Measurements from ENCODE around the gene KRTAP21-3. TPM values are rescaled to one million over a fixed set of nuclear protein-coding genes. Genes with fewer than 3 reads are reported as not detected.

The KRTAP21-3 gene
- total RNA-seq, 4 donors from 2014 or later, result not detected

DNA sequence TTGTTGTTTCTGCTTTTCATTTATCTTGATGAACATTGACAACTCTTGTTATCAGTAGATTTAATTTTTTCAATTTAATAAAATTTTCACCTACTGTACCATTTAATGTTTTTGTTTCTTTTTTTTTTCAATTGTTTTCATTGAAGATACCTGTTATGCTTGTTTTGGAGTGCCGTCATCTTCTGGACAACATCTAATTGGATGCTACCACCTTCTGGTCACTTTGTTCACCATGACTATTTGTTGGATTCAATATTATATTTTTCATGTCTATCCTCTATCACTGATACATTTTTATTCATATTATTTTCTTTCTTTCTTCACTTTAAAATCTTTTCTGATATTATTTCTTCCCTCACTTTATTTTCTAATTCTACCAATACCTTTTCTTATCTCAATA, 14.4 kb upstream of the KRTAP21-3 start:
- TF ChIP-seq, protein P1, sequence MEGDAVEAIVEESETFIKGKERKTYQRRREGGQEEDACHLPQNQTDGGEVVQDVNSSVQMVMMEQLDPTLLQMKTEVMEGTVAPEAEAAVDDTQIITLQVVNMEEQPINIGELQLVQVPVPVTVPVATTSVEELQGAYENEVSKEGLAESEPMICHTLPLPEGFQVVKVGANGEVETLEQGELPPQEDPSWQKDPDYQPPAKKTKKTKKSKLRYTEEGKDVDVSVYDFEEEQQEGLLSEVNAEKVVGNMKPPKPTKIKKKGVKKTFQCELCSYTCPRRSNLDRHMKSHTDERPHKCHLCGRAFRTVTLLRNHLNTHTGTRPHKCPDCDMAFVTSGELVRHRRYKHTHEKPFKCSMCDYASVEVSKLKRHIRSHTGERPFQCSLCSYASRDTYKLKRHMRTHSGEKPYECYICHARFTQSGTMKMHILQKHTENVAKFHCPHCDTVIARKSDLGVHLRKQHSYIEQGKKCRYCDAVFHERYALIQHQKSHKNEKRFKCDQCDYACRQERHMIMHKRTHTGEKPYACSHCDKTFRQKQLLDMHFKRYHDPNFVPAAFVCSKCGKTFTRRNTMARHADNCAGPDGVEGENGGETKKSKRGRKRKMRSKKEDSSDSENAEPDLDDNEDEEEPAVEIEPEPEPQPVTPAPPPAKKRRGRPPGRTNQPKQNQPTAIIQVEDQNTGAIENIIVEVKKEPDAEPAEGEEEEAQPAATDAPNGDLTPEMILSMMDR (IDR thresholded peaks at IDR 0.05), result no peak
- TF ChIP-seq POLR2A (IDR thresholded peaks at IDR 0.05), result no peak
- no peak for DNase-seq (ENCODE audit: low spot score in 2 of 2)
- intact Hi-C loops (cut with DNase I; ENCODE audit: low total_unique reads), result no loop called here
- no peak overlapping the region for H3K4me3 ChIP-seq (ENCODE audit: low read depth, poor library complexity, severe bottlenecking)
- whole genome bisulfite sequencing, 2 donors, result 61 to 83% methylated on average over 1 of the region's 1 CpG

DNA sequence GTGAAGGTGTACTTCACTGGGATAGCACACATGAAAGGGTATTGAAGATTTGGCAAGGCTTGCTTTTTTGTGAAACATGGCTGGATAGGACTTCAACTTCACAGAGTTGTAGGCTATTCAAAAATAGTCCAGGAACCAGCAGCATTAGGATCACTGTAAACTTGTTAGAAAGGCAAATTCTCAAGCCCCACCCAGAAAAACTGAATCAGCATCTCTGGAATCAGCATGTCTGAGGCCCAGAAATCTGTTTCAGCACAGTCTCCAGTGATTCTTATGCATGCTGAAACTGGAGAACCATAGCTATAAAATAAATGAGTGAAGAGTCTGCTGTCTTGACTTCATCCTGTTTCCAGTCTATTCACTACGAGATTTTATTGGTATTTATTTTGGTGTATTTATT, 8.1 kb upstream of the KRTAP21-3 start:
- no peak for TF ChIP-seq POLR2A (IDR thresholded peaks at IDR 0.05)
- TF ChIP-seq, protein P1 (IDR thresholded peaks at IDR 0.05), result no peak
- intact Hi-C loops (cut with DNase I; ENCODE audit: low total_unique reads), result no loop called here
- WGBS, 2 donors, result 73 to 93% methylated on average over 1 of the region's 1 CpG
- DNase-seq (ENCODE audit: low spot score in 2 of 2), result no peak
- no peak overlapping the region for H3K4me3 ChIP-seq (ENCODE audit: low read depth, poor library complexity, severe bottlenecking)

DNA sequence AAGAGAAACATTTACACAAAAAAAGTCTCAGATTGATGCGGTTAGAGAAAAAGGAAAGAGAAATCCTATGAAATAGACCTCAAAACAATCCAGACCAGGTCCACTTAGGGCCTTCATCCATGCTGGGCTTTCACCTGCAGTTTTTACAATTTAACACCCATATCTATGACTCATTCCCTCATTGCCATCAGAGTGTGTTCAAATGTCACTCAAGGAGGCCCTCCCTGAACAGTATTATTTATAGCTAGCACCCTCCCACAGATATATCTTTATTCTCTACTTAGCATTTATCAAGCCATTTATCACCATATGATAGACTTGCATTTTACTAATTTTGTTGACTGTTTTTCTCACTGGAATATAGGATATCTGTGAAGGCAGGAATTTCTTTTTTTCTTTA, 824 bp upstream of the KRTAP21-3 start:
- 93 to 97% methylated on average over 1 of the region's 1 CpG for WGBS, 2 donors
- TF ChIP-seq, protein P1 (IDR thresholded peaks at IDR 0.05), result no peak
- no peak for TF ChIP-seq POLR2A (IDR thresholded peaks at IDR 0.05)
- H3K4me3 ChIP-seq (ENCODE audit: low read depth, poor library complexity, severe bottlenecking), result no peak overlapping the region
- DNase-seq (ENCODE audit: low spot score in 2 of 2), result no peak
- intact Hi-C loops (cut with DNase I; ENCODE audit: low total_unique reads), result no loop called here

DNA sequence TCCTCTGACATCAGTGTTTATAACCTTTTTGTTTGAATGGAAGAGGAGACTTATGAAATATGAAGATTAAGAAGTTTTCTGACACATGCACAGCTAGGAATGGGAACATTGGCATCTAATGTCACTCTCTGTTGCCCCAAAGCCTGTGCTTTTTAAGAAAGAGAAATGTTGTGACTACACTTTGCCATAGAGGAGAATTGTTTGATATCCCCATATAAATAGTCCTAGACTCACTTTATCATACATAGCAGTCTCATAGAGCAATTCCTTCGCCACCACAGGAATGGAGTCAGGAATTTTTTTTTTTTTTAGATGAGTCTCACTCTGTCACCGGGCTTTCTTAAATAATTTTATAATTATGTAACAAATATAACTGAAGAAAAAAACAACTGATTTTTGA, 1.5 kb downstream of the KRTAP21-3 start:
- WGBS, 2 donors, result 91 to 93% methylated on average over 2 of the region's 2 CpGs
- no peak overlapping the region for H3K4me3 ChIP-seq (ENCODE audit: low read depth, poor library complexity, severe bottlenecking)
- no peak for DNase-seq (ENCODE audit: low spot score in 2 of 2)
- intact Hi-C loops (cut with DNase I; ENCODE audit: low total_unique reads), result no loop called here
- TF ChIP-seq, protein P1 (IDR thresholded peaks at IDR 0.05), result no peak
- TF ChIP-seq POLR2A (IDR thresholded peaks at IDR 0.05), result no peak

DNA sequence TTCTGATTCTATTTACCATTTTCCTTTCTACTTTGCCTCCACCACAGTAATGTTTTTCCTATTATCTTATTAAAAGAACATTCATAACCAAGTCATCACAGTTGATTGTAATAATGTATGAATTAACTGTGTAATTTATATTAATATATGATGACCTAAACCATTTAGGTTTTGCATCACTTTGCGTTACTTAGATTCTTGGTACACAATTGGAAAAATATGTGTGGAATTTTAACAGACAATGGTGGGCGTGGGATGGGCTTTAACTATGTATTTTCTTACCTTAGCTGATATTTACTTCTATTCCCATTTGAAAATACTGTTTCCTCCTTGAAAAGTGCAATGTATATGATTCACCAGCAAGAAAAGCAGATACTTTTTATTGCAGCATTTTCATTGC, 3.6 kb downstream of the KRTAP21-3 start:
- TF ChIP-seq POLR2A (IDR thresholded peaks at IDR 0.05), result no peak
- TF ChIP-seq, protein P1 (IDR thresholded peaks at IDR 0.05), result no peak
- H3K4me3 ChIP-seq (ENCODE audit: low read depth, poor library complexity, severe bottlenecking), result no peak overlapping the region
- WGBS, 2 donors, result 76 to 82% methylated on average over 2 of the region's 2 CpGs
- DNase-seq (ENCODE audit: low spot score in 2 of 2), result no peak
- intact Hi-C loops (cut with DNase I; ENCODE audit: low total_unique reads), result no loop called here

DNA sequence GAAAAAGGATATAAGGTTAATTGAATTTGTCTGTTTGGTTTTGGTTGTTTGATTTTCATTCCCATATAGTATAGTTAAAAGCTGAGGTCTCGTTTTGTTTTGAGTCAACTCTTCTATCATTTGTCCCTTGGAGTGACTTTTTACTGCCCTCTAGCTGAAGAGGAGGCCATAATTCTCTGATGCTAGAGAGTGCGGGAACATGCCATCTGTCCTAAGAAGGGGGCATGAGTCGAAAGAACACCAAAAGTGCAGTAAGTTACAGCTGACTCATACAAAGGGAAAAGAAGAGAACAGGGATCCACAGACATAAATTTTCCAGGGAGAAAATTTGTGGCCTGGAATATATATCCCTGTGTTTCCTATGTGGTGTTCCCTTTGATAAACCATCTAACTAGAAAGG, 4.1 kb downstream of the KRTAP21-3 start:
- intact Hi-C loops (cut with DNase I; ENCODE audit: low total_unique reads), result no loop called here
- WGBS, 2 donors, result 64 to 70% methylated on average over 3 of the region's 3 CpGs
- TF ChIP-seq POLR2A (IDR thresholded peaks at IDR 0.05), result no peak
- TF ChIP-seq, protein P1 (IDR thresholded peaks at IDR 0.05), result no peak
- DNase-seq (ENCODE audit: low spot score in 2 of 2), result no peak
- H3K4me3 ChIP-seq (ENCODE audit: low read depth, poor library complexity, severe bottlenecking), result no peak overlapping the region

All from lower leg skin (tissue), 4 donors.